Skeletal muscle cell (primary cell): ENCODE data around the gene MINPP1.
"Not testable (repeated sequence)": the region's sequence is repeated elsewhere in the genome, so short reads cannot be mapped to it uniquely, and the experiment has no call there.

Experiments
- DNase-seq: peaks from one replicate; pipeline ENCODE4 v3.0.0-alpha.2; 2010; ENCODE audit warnings: low read depth
- H3K4me3 ChIP-seq: 2 replicates; pipeline ENCODE4 v1.5.1; 2011; ENCODE audit warnings: low read depth, mild to moderate bottlenecking, control low read depth, low read length, moderate library complexity

Gene MINPP1, protein sequence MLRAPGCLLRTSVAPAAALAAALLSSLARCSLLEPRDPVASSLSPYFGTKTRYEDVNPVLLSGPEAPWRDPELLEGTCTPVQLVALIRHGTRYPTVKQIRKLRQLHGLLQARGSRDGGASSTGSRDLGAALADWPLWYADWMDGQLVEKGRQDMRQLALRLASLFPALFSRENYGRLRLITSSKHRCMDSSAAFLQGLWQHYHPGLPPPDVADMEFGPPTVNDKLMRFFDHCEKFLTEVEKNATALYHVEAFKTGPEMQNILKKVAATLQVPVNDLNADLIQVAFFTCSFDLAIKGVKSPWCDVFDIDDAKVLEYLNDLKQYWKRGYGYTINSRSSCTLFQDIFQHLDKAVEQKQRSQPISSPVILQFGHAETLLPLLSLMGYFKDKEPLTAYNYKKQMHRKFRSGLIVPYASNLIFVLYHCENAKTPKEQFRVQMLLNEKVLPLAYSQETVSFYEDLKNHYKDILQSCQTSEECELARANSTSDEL

DNA sequence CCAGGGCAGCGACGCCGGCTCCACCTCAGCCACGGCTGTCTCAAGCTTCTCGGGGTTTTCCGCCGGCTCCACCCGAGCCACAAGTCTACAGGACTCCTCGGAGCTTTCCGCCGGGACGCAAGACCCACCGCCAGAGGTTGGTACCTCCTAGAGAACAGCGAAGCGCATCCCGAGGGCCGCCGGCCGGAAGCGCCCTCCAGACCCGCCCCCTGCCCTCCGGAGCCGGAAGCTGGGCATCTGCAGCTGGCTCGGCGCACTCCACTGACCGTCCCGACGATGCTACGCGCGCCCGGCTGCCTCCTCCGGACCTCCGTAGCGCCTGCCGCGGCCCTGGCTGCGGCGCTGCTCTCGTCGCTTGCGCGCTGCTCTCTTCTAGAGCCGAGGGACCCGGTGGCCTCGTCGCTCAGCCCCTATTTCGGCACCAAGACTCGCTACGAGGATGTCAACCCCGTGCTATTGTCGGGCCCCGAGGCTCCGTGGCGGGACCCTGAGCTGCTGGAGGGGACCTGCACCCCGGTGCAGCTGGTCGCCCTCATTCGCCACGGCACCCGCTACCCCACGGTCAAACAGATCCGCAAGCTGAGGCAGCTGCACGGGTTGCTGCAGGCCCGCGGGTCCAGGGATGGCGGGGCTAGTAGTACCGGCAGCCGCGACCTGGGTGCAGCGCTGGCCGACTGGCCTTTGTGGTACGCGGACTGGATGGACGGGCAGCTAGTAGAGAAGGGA, at the start of gene MINPP1:
TSS of gene MINPP1 (plus strand) at position 254 of the 726 bp plus-strand sequence. CDS start at position 277, 23 bp downstream.
- peak within 1 kb of the TSS; percentile 89 for H3K4me3 ChIP-seq
- peak; percentile 46 for DNase-seq

DNA sequence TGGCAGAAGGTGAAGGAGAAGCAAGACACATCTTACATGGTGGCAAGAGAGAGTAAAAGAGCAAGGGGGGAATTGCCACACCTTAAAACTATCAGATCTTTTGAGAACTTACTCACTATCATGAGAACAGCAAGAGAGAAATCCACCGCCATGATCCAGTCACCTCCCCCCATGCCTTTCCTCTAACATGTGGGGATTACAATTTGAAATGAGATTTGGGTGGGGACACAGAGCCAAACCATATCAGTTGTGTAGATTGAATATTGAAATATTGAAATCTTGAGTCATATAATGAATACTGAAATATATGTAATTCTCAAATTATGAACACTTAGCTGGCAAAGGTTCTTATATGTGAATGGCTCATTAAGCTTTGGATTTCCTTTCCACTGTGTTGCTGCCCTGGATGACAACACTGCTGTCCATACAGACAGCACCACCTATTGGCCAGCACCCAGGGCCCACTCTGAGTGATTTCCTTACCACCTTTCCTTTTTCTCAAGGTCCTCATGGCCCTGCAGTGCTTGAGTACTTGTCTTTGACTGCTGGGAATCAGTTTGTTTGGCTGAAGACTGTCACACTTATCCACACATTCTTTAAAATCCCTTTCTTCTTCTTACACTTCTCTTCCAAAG, 48.0 kb upstream of the MINPP1 start:
- not testable (repeated sequence) for DNase-seq

DNA sequence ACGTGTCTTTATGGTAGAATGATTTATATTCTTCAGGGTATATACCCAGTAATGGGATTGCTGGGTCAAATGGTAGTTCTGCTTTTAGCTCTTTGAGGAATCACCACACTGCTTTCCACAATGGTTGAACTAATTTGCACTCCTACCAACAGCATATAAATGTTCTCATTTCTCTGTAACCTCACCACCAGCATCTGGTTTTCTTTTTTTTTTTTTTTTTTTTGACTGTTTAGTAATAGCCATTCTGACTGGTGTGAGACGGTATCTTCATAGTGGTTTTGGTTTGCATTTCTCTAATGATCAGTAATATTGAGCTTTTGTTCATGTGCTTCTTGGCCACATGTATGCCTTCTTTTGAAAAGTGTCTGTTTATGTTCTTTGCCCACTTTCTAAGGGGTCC, 42.9 kb upstream of the MINPP1 start:
- not testable (repeated sequence) for H3K4me3 ChIP-seq, DNase-seq

More for the DNA sequence above, 48.0 kb upstream of the MINPP1 start:
- not testable (repeated sequence) for H3K4me3 ChIP-seq

- not testable (repeated sequence) for DNase-seq, H3K4me3 ChIP-seq
These were observed 37.8 kb upstream of the MINPP1 start for GRCh38 chr10:87466849-87467248.

DNA sequence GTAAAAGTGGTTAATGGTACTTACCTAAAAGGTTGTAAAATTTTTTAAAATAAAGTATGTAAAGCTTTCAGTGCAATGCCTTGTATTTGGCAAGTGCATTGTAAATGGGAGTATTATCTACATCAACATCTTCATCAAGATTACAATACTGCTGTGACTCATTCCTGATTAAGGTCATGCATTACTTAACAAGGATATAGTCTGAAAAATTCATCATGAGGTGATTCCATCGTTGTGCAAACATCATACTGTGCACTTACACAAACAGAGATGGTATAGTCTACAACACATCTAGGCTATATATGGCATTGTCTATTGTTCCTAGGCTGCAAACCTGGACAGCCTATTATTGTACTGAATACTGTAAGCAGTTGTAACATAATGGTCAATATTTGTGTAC, 16.0 kb upstream of the MINPP1 start:
- H3K4me3 ChIP-seq, DNase-seq: not testable (repeated sequence)

DNA sequence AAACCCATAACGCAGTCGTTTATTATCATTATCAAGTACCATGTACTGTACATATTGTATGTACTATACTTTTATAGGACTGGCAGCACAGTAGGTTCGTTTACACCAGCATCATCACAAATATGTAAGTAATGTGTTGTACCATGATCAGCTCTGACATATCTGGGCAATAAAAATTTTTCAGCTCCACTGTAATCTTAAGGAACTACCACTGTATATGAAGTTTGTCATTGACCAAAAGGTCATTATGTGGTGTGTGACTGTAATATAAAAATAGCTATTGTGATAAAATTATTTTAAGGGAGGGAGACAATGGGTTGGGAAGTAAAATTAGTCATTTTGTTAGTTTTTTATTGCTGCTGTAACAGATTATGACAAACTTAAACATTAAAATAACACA, 14.4 kb upstream of the MINPP1 start:
- not testable (repeated sequence) for H3K4me3 ChIP-seq, DNase-seq

GRCh38 chr10:87492450-87492849, 12.2 kb upstream of the MINPP1 start:
- not testable (repeated sequence) for DNase-seq, H3K4me3 ChIP-seq

DNA sequence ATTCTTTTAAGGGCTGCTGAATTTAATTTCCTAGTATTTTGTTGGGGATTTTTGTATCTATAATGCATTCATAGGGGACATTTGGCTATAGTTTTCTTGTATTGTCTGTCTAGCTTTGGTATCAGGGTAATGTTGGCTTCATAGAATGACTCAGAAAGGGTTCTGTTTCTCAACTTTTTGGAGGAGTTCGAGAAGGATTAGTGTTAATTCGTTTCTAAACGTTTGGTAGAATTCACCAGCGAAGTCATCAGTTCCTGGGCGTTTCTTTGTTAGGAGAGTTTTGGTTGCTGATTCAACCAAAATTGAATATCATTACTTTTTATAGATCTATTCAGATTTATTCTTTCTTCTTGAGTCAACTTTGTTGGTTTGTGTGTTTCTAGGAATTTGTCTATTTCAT, 9.2 kb upstream of the MINPP1 start:
- H3K4me3 ChIP-seq, DNase-seq: not testable (repeated sequence)

GRCh38 chr10:87497386-87497785, 7.3 kb upstream of the MINPP1 start:
- not testable (repeated sequence) for H3K4me3 ChIP-seq, DNase-seq

- H3K4me3 ChIP-seq, DNase-seq: not testable (repeated sequence)
These were observed 6.4 kb upstream of the MINPP1 start for GRCh38 chr10:87498106-87498789.

GRCh38 chr10:87500646-87501048, 4.0 kb upstream of the MINPP1 start:
- no peak overlapping the region for H3K4me3 ChIP-seq
- DNase-seq = no peak

DNA sequence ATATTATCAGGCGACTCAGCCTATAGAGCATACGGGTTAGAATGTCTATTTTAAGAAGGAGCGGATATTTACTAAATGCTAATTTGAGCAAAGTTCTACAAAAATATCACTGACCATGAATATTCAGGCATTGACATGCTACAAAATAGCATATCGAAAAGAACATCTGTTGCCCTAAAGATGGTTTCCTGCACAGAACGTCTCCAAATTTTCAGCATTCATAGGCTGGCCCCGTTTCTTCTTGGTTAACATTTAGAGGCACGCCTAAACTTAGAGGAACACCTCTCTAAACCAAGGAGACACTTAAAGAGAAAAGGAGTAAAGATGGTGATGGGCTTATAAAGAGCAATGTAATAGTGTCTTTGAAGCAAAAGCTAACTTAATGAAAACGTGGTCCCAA, 1.3 kb upstream of the MINPP1 start:
- no peak for DNase-seq
- no peak overlapping the region for H3K4me3 ChIP-seq

DNA sequence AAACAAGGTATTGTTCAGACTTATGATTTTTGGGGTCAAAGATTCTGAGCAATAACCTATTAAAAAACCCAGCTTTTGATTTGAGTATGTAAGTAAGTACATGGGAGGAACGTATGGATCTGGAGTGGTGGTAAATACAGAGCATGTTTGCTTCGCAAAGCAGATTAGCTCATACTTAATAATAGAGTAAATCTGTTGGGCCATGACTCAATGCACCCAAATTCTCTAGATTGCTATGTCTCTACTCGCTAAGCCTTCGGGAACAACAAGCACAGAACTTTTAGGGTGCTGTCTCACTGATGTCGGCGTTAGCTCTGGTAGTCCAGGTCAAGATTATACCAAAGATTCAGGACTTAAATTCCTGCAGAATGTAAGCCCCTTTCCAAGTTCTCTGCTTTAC, 807 bp upstream of the MINPP1 start:
- no peak for DNase-seq
- H3K4me3 ChIP-seq = peak overlapping the region; percentile 89

DNA sequence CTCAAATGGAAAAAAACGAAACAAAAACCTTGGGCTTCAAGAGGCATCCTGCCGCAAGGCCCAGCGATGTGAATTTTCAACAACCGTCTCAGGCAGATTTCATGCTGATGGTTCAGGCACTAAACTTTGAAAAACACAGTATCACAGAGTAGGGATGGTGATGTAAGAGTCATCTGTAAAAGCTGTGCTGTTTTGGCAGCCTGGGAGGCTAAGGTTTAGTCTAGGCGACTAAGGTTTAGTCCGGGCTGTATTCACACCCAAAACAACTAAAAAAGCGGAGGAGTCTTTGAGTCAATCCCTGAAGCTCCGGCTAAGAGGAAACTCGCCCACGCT, 420 bp upstream of the MINPP1 start:
- peak overlapping the region; percentile 89 for H3K4me3 ChIP-seq
- DNase-seq = no peak

GRCh38 chr10:87505366-87506111, 846 bp downstream of the MINPP1 start:
- no peak for DNase-seq

GRCh38 chr10:87506956-87507355, 2.3 kb downstream of the MINPP1 start:
- no peak overlapping the region for H3K4me3 ChIP-seq
- no peak for DNase-seq

More at GRCh38 chr10:87505366-87506111, 846 bp downstream of the MINPP1 start:
- peak overlapping the region; percentile 89 for H3K4me3 ChIP-seq

GRCh38 chr10:87507879-87508483, 3.3 kb downstream of the MINPP1 start:
- no peak overlapping the region for H3K4me3 ChIP-seq

DNA sequence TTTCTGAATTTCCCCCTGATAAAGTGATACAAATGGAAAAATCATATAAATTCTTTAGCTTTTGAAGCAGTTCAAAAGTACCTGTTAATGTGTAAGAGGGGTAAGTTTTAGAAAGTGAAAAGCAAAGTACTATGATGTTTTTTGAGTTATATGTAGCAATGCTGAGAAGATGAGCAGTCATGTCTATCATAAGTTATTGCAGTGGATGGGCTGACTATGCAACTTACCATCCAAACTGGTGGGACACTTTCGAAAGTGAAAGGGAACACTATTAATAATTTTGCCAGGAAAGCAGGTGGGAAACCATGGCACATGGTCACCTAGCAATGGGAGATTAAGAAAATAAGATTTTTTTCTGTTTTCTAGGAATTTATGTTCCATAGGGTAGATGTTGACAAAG, 4.1 kb downstream of the MINPP1 start:
- H3K4me3 ChIP-seq = no peak overlapping the region
- no peak for DNase-seq

More at GRCh38 chr10:87507879-87508483, 3.3 kb downstream of the MINPP1 start:
- no peak for DNase-seq
